ENCODE measurements around the gene SBF2. TPM values are rescaled to one million over a fixed set of nuclear protein-coding genes. Genes with fewer than 3 reads are reported as not detected.
"Not testable (repeated sequence)": the region's sequence is repeated elsewhere in the genome, so short reads cannot be mapped to it uniquely, and the experiment has no call there.

Gene SBF2
- total RNA-seq, 1 donor from 2014 or later, result 30.7 TPM

DNA sequence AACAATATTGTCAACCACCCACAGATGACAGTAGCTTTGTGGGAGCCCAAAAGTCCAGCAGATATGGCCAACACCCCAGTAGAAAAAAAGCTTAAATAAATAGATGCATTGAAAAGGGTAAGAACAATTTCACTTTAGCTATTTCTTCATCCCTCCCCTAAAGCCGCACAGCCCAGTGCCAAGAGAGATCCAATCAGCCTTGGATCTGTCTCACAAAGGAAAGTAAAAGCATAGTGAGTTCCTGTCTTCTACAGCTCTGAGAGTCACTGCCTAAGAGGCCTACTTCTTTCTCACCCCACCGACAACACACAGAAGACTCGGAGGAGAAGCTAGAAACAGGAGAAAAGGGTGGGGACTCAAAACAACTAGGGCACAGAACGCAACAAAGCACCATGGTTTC lies 196.4 kb downstream of the SBF2 start:
- H3K36me3 Mint-ChIP-seq (ENCODE audit: unreplicated experiment), result peaks cover 13% of the 10 kb centered on the region
- TF ChIP-seq, protein P1, sequence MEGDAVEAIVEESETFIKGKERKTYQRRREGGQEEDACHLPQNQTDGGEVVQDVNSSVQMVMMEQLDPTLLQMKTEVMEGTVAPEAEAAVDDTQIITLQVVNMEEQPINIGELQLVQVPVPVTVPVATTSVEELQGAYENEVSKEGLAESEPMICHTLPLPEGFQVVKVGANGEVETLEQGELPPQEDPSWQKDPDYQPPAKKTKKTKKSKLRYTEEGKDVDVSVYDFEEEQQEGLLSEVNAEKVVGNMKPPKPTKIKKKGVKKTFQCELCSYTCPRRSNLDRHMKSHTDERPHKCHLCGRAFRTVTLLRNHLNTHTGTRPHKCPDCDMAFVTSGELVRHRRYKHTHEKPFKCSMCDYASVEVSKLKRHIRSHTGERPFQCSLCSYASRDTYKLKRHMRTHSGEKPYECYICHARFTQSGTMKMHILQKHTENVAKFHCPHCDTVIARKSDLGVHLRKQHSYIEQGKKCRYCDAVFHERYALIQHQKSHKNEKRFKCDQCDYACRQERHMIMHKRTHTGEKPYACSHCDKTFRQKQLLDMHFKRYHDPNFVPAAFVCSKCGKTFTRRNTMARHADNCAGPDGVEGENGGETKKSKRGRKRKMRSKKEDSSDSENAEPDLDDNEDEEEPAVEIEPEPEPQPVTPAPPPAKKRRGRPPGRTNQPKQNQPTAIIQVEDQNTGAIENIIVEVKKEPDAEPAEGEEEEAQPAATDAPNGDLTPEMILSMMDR (IDR thresholded peaks at IDR 0.05; ENCODE audit: partially characterized antibody, unreplicated experiment), result no peak
- peaks cover 4% of the 10 kb centered on the region for H3K9me3 Mint-ChIP-seq (ENCODE audit: unreplicated experiment)
- no peak overlapping the region for H3K27ac Mint-ChIP-seq (ENCODE audit: unreplicated experiment)
- no peaks in the 10 kb centered on the region for H3K27me3 Mint-ChIP-seq (ENCODE audit: unreplicated experiment)
- DNase-seq, result no peak
- H3K4me3 Mint-ChIP-seq (ENCODE audit: unreplicated experiment), result no peak overlapping the region
- H3K4me1 Mint-ChIP-seq (ENCODE audit: low read depth, unreplicated experiment), result no peaks in the 10 kb centered on the region

DNA sequence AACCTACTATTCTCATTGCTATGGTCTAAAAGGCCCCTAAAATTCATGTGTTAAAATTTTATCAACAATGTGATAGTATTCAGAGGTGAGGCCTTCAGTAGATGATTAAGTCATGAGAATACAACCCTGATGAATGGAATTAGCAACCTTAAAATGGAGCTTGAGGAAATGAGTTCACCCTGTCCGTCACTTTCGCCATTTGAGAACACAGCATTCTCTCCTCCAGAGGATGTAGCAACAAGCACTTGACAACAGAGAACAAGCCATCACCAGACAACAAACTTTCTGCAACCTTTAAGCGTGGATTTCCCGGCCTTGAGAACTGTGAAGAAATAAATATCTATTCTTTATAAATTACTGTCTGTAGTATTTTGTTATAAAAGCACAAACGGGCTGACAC lies 197.0 kb downstream of the SBF2 start:
- no peak overlapping the region for H3K4me3 Mint-ChIP-seq (ENCODE audit: unreplicated experiment)
- H3K36me3 Mint-ChIP-seq (ENCODE audit: unreplicated experiment), result peaks cover 13% of the 10 kb centered on the region
- no peak overlapping the region for H3K27ac Mint-ChIP-seq (ENCODE audit: unreplicated experiment)
- H3K27me3 Mint-ChIP-seq (ENCODE audit: unreplicated experiment), result no peaks in the 10 kb centered on the region
- no peak for DNase-seq
- TF ChIP-seq, protein P1 (IDR thresholded peaks at IDR 0.05; ENCODE audit: partially characterized antibody, unreplicated experiment), result no peak
- peaks cover 4% of the 10 kb centered on the region for H3K9me3 Mint-ChIP-seq (ENCODE audit: unreplicated experiment)
- no peaks in the 10 kb centered on the region for H3K4me1 Mint-ChIP-seq (ENCODE audit: low read depth, unreplicated experiment)

DNA sequence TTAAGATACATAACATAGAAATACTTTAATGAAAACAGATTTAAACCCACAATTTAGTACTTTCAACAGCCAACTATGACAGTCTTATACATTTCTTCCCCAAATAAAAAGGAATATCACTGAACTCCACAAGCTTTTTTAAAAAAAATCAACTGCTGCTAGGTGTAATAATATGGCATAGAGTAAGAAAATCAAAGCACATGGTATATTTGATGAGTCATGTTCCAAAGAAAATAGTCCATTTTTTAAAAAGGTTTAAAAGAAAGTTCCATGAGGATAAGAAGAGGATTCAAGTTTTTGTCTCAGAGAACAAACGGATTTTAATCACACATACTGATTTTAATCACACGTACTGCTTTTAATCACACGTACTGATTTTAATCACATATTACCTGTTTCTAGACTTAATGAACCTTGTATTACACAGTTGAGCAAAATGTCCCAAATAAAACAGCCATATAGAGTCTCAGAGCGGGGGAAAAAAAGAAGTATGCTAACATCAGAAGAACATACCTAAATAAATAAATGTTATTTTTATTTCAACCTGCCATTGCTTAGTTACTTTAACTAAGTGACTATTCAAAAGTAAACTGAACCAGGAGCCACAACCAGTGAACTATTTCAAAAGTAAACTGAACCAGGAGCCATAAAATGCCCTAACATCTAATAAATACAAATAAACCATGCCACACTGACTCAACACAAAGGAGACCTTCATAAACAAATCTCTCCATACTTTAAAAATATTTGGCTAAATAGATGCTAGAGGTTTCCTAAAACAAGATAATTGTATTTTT lies 198.4 kb downstream of the SBF2 start:
- Mint-ChIP-seq H3K4me1 (ENCODE audit: low read depth, unreplicated experiment) (no peaks in the 10 kb centered on the region), H3K36me3 (ENCODE audit: unreplicated experiment) (peaks cover 13% of the 10 kb centered on the region), H3K4me3 (ENCODE audit: unreplicated experiment) (no peak overlapping the region), H3K27ac (ENCODE audit: unreplicated experiment) (no peak overlapping the region), H3K9me3 (ENCODE audit: unreplicated experiment) (peaks cover 4% of the 10 kb centered on the region), H3K27me3 (ENCODE audit: unreplicated experiment) (no peaks in the 10 kb centered on the region)
- TF ChIP-seq, protein P1 (IDR thresholded peaks at IDR 0.05; ENCODE audit: partially characterized antibody, unreplicated experiment), result no peak
- DNase-seq, result no peak

DNA sequence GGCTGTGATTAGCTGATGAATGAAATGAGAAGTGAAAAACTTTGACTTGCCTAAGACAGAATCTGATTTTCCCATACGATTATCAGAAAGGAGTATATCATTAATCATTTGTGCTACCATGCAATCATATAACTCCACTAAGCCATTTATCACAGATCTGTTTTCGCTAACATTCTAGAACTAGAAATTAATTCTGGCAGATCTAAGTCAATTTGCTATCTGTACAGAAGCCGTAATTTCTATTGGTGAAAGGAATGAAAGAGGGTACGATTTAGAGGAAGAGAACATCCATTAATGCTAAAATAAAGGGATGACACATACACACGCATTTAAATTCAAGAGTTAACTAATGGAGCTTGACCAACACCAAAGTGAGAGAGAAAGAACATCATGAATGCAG lies 201.6 kb downstream of the SBF2 start:
- TF ChIP-seq, protein P1 (IDR thresholded peaks at IDR 0.05; ENCODE audit: partially characterized antibody, unreplicated experiment), result no peak
- no peak overlapping the region for H3K4me3 Mint-ChIP-seq (ENCODE audit: unreplicated experiment)

DNA sequence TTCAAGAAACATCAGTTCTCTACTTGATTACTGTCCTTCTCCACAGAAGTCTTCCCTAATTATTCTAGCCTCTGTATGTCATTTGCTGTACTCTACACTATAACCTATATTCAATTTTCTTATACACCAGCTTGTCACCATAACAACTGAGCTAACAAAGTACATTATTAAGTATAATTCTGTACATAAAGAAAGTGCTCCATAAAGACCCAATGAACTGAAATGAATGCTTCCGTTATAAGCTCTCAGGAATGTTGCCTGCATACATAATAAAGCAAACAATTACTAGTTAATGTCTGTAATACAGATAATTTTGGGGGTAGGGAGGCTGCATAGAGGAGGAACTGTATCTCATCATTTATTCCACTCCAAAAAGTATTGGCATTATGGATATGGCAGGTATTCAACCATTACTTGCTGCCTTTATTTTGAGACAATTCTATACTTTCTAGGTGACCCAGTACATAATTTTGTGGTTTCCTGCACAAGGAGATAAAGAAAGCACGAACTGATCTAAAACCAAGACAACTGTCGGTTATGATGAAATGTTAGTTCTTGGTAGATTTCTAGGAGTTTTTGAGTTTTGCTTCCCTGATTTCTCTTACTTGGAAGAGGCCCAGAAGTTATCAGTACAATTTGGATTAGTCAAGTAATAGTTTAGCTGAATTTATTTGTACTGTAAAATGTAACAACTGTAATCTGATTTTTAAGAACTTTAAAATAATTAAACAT lies 202.5 kb downstream of the SBF2 start:
- Mint-ChIP-seq H3K36me3 (ENCODE audit: unreplicated experiment) (no peaks in the 10 kb centered on the region), H3K27ac (ENCODE audit: unreplicated experiment) (no peak overlapping the region), H3K27me3 (ENCODE audit: unreplicated experiment) (no peaks in the 10 kb centered on the region), H3K9me3 (ENCODE audit: unreplicated experiment) (no peaks in the 10 kb centered on the region), H3K4me1 (ENCODE audit: low read depth, unreplicated experiment) (no peaks in the 10 kb centered on the region), H3K4me3 (ENCODE audit: unreplicated experiment) (no peak overlapping the region)
- no peak for DNase-seq
- TF ChIP-seq, protein P1 (IDR thresholded peaks at IDR 0.05; ENCODE audit: partially characterized antibody, unreplicated experiment), result no peak

More for the DNA sequence above, 201.6 kb downstream of the SBF2 start:
- Mint-ChIP-seq H3K4me1 (ENCODE audit: low read depth, unreplicated experiment) (no peaks in the 10 kb centered on the region), H3K27me3 (ENCODE audit: unreplicated experiment) (no peaks in the 10 kb centered on the region), H3K27ac (ENCODE audit: unreplicated experiment) (no peak overlapping the region), H3K36me3 (ENCODE audit: unreplicated experiment) (peaks cover under 1% of the 10 kb centered on the region), H3K9me3 (ENCODE audit: unreplicated experiment) (no peaks in the 10 kb centered on the region)
- no peak for DNase-seq

DNA sequence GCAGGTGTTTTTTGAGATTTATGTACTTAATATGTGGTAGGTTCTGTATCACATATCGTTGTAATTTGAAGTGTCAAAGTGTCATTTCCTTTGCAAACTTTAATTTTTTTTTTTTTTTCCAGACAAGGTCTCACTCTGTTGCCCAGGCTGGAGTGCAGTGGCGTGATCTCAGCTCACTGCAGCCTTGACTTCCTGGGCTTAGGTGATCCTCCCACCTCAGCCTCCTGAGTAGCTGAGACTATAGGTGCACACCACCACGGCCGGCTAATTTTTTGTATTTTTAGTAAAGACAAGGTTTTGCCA lies 206.1 kb downstream of the SBF2 start:
- H3K27ac Mint-ChIP-seq (ENCODE audit: unreplicated experiment); H3K9me3 Mint-ChIP-seq (ENCODE audit: unreplicated experiment); H3K36me3 Mint-ChIP-seq (ENCODE audit: unreplicated experiment); H3K4me3 Mint-ChIP-seq (ENCODE audit: unreplicated experiment); H3K4me1 Mint-ChIP-seq (ENCODE audit: low read depth, unreplicated experiment); DNase-seq; H3K27me3 Mint-ChIP-seq (ENCODE audit: unreplicated experiment): not testable (repeated sequence)

All from glutamatergic neuron (in vitro differentiated cells).